HUDEP-2 (cell line): ENCODE measurements around the gene SAP30L.

Experiments
- DNase-seq, 76 experiments: peaks; one replicate each; lab custom pipeline; 2025; ENCODE audit not compliant: unreplicated experiment in 76 of 76; lab: John Stamatoyannopoulos, UW

The SAP30L gene

DNA sequence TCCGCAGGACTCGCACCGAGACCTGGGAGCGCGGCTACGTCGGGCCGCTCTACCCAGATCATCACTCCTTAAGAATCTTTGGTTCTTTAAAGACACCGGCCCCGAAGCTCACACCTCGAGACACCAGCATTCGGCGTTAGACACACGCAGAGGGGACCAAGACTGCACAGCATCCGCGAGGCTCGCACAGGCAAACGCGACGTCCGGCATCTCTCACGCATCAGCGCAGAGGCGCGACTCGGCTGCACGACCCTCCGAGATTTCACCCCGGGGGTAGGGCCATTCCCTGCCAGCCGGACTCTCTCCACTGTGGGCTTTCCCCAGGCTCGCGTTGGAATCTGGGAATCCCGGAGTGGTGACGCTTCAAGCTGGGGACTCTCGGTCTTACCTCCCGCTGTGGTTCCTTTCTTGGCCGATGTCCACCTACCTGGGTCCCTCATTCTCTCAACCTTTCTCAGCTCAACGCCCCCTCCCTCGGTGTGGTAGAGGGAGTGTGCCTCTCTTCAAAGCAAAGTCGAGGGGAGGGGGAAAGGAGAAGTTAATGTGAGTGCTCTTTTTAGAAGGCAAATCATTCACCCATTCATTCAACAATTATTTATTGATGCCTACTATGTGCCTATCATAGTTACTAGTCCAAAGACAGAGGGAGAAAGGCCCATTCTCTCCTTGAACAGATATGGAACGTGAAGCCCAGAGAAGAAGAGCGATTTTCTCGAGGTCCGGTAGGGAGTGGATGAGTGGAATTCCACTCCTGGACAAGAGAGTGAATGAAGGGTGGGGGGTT lies 33.6 kb downstream of the SAP30L start:
- DNase-seq, result no peak

DNA sequence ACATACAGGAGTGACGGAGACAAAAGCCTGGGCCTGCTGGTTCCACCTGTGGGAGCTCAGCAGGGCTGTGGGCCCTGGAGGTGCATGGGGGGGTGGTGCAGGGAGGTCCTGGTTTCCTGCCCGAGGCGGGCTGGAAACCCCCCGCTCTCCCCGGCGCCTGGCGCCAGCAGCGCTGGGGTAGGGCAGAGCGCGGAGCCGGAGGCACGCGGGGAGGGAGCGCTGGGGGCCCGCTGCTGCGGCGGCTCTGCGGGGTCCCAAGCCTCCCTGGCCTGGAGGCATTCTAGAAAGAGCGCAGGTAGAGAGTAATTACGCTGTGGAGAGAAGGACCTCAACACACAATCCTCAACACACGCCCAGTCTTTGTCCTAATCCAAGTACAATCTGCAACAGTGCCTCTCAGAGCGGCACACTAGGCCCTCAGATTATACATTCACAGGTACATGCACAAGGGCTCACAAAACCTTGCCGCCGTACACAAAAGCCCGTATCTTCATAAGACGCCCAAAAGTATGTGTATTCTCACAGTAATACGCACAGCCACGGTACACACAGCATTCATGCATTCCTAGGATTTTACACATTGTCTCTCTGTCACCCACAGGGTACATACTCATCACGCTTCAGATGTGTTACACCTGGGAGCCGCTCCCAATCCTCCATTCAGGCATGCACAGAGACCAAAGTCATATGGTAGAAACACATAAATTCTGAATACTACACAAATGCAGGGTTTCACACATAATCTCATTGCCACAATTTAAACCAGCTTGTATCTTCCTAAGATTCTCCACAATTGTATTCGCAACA lies 34.4 kb downstream of the SAP30L start:
- no peak for DNase-seq

DNA sequence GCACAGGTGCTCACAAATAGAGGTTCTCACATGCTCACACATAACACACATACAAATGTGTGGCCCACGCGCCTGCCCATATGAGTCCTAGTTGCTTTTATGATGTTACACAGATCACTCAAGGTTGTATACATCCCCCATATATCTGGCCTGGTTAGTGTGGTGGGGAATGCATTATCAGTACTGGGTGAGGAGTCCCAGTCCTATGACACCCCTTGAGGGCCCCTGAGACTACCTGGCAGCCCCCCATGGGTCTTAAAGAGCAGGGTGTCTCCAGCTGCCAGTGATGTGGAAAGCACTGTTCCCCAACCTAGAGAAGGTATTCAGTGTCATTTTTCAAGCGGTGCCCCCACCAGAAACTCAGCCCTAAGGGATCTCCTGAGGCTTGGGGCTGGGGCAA lies 35.0 kb downstream of the SAP30L start:
- no peak for DNase-seq

DNA sequence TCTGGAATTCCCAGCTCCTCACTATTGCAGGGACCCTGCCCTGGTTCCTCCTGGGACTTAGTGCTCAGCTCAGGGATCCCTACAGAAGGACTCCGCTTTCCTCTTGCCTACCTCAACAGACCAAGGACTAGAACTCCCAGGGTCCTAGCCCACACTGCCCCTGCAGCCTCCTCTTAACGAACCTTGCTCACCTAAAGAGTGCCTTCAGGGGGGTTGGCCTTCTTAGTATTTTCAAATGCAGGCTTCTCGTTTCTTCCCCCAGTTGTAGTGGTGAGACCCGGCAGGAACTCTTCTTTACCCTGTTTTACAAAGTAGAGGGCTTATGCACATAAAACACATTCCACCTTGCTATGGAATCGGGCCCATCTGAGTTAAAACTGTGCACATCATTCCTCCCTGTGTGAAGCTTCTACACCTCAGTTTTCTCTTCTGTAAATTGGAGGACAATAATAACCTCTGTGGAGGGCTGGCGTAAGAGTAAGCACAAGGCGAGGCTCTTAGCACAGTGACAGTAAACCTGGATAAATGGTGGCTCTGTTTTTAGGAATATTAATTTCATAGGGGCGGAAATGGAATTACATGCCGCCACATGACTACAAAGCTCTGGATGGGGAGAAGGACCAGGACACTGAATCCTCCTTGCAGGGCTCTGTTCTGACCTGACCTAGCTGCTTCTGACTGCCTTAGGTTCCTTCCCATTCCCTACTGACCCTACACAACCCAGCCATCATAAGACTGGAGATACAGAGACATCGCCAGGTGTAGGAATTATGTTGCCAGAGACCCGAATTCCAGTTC lies 36.0 kb downstream of the SAP30L start:
- DNase-seq, result no peak

DNA sequence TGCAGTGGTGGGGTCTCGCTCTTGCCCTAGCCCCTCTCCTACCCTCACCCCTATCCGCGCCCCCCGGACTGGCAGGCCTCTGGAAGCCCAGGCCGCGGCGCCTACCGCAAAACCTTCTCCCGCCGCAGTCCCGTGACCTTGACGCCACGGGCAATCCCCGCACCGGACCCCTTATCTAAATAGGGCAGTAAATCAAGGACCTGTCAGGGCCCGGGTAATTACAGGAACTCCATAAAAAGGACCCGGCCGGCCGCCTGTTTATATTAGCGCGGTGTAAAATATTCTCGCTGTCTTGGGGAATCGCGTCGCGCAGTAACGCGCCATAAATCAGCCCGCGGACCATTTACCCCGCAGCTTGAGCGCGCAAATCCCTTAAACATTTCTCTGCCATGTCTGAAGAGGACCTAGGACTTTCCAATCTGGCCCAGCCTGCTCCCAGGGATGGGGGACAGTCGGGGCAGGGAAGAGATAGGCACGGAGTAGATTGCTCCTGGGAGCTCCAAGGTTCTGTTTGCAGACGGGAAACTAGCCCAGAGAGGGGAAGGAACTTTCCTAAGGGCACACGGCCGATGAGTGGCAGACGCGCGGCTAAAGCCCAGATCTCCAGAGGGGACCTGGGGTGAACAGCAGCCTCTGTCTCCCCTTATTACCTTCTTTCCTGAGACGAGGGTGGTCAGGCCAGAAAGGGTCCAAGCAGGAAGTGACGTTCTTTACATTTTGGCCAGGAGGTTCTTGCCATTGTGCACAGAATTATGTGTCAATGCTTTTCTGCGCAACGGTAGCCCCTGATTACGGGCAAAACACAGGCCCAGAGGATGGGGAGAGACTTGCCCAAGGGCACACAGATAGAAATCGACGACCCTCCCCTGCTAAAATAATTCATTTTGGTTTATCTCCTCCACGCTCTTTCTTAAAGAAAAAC lies 37.0 kb downstream of the SAP30L start:
- DNase-seq, result no peak

DNA sequence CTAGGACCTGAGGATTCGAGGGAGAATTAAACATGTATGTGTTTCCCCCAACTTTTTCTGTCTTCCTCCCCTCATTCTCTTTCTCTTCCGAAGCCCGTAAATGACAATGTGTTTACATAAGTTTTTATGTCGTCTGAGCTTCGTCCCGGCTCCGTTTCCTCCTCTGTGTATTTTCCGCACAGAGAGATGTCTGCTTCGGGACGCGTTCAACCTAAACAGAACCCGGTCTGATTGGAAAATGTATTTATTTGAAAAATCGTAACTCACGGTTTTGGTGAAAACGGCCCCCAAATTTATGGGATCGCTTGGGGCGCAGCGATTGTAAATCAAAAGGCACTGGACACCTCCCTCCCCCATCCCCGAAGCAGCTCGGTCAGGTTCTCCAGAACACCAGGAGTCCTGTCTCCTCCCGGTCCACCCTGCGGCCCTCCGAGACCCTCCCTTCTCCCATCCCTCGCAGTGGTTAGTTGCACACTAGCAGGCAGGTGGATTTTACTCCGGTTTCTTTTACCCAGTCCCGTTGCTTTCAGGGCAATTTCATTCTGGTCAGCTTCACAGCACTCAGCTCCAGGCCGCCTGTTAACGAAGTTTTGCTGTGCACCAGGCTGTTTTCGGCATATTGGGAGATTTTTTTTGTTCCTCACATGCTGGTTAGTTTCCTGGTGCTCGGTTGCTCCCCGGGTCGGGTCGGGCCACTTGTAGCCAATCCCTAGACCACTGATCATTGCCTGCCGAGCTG lies 38.0 kb downstream of the SAP30L start:
- DNase-seq, result no peak

DNA sequence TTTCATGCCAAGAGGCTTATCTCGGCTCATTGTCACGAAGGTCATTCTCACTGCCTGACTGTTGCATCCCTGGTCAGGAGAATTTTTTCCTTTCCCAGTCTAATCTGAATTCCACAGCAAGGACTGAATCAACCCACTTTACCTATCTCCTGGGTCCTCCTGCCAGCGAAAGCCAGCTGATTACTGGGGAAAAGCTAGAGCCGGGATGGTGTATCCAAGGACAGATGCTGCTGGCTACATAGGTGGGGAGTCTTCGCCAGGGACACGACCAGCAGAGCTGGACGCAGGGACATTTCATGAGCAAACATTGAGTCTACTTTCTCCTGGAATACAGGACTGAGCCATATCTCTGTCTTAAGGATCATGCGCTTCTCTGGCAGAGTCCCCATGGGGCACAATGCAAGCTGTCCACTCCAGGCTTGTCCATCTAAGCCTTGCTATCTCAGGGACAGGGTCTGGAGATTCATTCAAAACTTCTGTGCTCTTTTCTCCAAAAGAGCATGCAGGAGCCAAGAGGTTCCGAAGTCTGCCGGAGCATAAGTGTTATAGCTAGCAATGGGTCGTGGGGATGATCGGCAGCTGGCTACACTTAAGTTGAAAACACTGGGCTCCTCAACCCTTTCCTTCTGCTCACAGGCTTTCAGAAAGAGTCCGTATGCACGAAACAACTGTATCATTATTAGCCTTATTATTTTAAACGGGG lies 38.7 kb downstream of the SAP30L start:
- no peak for DNase-seq

DNA sequence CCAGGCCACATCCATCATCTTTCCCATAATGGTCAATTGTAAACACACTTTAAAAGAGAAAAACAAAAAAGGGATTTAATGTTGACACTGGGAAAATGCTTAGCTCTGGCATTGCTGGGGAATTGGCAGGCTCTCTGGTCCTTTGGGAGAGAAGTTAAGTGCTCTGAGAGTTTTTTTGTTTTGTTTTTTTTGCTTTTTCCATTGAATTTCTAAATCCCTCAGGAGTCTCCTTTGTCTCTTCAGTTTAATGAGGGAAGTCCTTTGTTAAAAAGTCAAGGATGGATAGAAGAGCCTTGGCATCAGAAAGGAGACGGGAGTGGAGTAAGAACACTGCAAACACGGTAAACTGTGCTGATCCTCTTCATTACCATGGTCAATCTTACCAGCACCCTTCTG lies 39.3 kb downstream of the SAP30L start:
- no peak for DNase-seq

DNA sequence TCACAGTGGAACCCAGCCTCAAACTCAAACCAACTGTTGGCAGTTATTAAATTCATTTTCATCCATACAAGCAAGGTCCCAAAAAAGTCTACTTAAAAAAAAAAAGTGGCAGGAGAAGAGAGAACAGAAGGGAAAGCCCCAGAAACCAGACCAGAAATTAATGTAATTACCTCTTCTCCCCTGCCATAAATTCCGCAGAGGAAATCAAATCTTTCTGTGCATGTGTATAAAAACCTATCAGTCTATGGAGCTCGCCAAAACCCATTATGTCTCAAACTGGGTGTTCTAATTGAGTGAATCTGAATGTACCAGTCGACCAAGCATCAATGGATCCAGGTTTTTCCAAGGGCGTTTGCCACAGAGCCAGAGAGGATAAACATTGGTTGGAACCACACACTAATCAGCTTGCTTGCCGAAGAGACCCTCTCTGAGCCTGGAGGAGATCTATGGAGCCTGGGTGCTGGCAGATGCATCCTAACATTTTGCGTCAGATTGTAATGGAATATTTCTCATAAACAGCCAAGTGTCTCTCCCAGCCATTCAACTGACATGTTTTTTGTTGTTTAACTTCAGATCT lies 40.1 kb downstream of the SAP30L start:
- no peak for DNase-seq

DNA sequence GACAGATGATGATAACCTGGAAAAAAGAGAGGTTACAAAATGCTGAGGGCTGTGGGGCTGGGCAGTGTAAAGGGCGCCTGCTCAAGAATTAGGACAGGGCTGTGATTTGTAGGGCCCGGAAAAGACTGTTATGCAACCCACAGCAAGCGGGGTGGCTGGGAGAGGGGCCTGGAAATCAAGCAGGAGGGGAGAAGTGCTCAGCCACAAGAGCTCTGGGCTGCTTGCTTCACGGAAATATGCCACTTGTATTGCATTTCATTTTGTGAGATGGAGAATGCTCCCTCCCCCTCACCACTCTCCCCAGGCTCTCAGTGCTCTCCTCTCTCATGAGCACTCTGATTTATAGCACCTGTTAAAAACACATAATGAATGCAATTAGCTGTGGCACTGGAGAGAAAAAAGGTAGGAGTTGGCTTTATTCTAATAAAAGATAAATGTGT lies 40.6 kb downstream of the SAP30L start:
- DNase-seq, result no peak

DNA sequence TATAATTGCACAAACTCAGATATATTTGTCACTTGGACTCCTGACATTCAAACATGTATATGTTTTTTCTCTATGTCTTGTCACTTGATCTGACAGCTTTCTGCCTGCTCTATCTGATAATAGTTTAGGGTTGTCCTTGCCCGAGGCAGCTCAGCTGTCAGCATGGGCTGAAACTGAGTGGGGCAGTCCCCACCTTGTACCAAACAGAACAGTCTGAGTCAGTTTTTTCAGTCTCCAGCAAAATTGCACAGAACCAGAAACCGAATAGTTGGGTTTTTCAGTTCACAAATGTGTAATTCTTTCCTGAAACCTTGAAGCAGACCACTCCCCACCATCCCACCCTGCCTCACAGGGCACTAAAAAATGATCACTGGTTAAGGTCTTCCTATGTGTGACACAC lies 41.7 kb downstream of the SAP30L start:
- DNase-seq, result peak in 1 of 76 experiments; percentile 5

DNA sequence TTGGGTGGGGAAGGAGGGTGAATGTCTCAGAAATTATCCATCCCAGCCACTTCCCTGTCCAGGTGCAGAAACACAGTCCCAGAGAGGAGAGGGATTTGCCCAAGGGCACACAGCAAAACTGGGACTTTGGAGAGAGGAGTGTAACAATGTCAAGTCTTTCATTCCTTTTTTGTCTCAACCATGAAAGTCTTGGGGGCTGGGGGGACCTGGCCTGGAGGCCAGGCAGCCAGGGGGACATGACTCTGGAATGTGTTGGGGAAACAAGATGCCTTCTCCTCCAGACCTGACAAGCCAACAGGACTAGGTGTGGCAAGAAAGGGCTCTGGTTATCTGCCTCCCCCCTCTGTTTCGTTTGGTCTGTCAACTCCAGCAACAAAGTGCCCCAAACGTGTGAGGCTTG lies 46.1 kb downstream of the SAP30L start:
- no peak for DNase-seq

DNA sequence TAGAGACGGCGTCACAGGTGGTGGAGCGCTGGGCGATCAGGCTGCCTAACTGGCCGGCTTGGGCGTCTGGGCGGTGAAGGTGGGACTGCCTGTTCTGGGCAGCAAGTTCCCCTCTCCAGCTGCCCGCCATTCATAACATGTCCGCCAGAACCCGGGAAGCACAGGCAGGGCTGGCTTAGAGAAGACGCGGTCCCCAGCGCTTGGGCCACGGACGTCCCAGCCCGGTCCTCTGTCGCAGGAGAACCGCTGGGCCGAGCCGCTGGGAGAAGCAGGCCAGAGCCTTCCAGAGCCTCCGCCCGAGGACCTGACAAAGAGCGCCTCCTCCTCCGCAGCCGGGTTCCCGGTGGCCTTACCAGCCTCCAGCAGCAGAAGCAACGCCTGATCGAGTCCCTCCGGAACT lies 47.5 kb downstream of the SAP30L start:
- no peak for DNase-seq

DNA sequence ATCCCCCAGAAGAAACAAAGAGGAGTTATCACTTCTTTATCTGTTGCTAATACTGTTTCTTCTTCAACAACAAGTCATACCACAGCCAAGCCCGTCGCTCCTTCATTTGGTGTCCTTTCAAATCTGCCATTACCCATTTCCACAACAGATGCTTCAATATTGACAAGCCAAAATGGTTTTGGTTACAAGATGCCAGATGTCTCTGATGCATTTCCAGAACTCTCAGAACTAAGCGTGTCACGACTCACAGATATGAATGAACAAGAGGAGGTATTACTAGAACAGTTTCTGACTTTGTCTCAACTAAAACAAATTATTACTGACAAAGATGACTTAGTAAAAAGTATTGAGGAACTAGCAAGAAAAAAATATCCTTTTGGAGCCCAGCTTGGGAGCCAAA lies 48.2 kb downstream of the SAP30L start:
- DNase-seq, result no peak

DNA sequence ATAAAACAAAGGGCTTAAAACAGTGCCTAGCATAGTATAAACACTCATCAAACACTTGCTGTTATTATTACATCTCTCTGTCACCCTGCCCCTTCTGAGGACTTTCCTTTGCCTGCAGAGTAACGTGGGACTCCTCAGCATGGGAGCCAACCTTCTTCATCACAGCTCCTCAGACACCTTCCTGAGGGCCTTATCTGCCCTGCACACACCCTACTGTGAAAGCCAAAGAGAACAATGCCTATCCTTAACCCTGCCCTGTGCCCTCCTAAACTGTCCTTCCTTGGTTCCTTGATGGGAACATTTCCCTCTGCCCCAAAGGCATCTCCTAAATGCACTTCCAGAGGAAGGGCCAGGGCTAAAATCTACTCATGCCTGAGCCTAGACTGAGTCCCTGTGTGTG lies 52.8 kb downstream of the SAP30L start:
- peak in 17 of 76 experiments; percentile 5 to 43 (median 13) for DNase-seq

DNA sequence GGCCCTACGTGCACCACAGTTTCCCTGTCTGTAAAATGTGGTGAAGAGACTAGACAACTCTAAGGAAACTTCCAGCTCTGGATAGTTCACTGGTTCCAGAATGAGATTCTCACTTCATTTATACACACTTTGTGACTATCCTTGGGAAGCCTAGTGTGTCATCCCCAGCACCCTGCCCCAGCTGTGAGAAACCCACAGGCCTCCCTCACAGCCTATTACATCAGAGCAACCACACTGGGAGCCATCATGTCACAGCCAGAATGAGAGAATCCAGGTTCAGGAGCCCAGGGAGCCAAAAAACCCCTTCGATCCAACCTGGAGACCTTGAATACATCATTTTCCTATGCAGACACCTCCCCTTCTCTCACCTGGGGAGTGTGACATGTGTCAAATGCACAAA lies 53.2 kb downstream of the SAP30L start:
- no peak for DNase-seq

DNA sequence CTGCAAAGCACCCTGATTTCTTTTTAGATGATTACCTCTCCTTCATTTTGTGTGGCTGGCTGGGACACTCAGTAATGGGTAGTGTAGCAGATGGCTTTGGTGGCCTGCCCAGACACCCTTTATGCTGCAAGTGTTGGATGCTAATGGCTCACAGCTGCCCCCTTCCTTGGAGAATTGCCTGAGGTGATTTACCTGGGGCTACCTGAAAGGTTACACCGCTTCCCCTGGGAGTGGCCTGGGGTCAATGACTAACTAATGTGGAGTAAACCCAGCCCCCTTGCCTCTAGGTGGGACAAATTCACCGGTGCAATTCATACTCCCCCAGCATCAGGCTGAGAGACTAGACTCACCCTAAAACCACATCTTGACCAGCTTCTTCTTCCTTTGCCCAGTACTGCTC lies 55.8 kb downstream of the SAP30L start:
- no peak for DNase-seq

DNA sequence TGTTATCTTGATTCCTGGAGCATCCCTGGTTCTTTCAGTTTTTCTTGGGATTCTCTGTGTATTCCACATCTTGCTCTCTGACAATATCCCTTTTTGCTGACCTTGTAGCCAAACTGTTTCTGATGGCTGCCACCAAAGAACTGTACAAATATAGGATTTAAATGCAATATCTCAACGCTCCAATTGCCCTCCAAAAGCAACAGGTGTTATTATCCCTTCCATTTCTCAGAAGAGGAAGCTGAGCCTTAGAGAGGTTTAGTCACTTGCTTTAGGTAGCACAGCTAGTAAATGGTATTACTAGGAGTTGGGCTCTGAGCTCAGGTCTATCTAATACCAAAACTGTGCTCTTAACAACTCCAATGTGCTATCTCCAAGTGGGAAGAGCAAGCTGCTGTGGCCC lies 56.4 kb downstream of the SAP30L start:
- DNase-seq, result no peak

DNA sequence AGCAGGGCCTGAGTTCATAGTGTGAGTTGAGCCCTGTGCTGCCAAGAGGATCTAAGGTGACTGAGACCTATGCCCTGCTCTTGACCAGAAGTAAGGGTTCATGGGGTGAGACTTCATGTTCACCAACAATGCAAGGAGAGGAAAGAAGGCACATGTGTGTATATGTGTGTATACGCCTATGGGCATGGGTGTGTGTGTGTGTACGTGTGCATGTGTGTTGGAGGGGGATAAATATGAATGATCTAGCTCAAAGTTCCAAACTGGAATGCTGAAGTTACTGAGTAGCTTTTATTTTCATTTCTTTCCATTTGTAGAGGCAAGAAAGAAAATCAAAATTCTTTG lies 57.9 kb downstream of the SAP30L start:
- no peak for DNase-seq
